Activated naive CD4-positive, alpha-beta T cell treated with anti-CD3 and anti-CD28 coated beads, Interleukin-2, amount 50 U/mL, for 16 hours (primary cell): ENCODE results near the gene CTBP2.
A peak's percentile ranks its signal among the peaks of the same experiment; 100 is the strongest.

Source experiments
- DNase-seq: peaks from one replicate; pipeline ENCODE4 v3.0.0-alpha.2; 2020

CTBP2 gene

GRCh38 chr10:125017547-125018298 lies 142.6 kb downstream of the CTBP2 start:
- DNase-seq = no peak

DNA sequence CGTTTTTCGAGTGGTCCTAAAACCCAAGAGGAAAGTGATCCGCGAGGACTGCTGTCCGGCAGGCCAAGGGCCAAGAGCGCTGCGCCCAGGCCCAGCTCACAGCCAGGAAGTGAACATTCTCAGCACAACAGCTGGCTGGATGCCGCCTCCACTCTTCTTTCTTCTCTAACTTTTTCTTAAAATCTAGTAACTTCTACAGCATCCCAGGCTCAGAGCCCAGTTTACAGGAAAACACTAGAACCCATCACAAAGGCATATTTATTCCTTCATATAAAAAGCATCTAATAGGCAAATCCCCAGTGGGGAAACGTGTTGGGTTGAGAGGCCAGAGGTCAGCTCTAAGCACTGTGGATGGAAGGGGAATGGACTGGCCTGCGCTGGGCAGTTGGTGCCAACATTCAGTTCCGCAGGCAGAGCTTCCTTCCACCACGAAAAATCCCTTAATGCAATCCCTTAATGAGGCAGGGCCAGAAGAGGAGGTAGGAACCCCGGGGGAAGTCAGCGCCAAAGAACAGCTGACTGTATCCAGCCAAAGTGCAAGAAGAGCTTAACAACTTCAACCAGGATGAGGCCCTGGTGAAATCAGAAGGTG lies 143.7 kb downstream of the CTBP2 start:
- no peak for DNase-seq

- no peak for DNase-seq
Observed at GRCh38 chr10:125016123-125016522, 144.2 kb downstream of the CTBP2 start.

DNA sequence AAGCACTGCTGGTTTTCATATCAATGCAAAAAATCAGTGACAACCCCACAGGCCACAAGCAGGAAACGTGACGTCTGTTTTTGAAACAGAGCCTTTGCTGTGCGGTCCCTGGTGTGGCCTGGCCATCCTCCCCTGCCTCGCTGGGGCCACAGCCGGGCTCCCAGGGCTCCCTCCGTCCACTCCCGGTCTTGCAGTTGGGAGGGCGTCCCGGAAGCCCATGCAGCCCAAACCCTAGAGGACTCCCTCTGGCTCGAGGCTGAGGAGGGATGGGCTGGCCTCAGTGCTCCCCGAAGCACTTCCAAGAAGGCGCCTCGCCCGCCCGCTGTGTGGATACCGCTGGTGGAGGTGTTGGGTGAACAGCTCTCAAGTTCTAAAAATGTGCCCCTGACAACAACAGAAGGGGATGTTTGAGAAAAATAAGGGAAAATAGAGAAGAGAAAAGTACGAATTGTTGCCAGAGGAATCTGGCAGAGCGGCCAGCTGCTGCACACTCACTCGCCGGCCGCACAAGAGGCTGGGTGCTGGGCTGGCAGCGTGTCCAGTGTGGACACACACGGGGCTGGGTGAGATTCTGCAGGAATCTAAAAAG lies 144.9 kb downstream of the CTBP2 start:
- DNase-seq = no peak

DNA sequence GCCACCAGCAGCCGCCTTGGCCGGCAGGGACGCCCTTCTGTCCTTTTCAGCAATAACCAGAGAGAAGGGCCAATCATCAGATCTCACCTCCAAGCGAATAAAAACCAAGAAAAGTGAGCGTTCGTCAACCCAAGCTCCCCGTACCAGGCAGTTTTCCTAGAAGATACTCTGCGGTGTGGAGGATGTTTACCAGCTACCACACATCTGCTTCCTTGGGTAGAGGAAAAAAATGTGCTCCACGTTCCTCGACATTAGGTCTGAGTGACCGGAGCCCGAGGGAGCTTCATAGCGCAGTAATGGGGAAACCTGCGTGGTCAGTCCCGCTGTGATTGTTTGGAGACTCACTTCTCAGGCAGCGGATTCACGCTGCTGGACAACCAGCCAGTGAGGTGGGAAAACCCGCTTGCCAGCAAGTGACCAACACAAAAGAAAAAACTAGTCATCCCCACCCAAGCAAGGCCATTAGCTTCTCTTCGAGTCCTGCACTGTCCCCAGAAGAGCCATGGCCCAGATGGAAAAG lies 145.5 kb downstream of the CTBP2 start:
- no peak for DNase-seq

GRCh38 chr10:125014086-125014830 lies 146.1 kb downstream of the CTBP2 start:
- no peak for DNase-seq

DNA sequence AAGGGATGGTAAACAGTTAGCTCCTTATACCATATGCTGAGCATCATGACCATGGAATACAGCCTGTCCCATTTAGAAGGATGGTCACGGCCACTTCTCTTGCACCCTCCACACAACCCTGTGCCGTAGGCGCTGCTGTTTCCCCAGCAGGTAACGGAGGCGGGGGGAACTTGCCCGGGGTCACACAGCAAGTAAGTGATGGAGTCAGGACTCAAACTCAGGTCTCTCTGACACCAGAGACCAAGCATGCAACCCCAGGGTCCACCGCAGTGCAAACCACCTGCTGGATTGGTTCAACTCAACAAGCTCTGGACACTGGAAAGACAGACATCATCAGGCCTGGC lies 146.9 kb downstream of the CTBP2 start:
- no peak for DNase-seq

GRCh38 chr10:125012851-125013528 lies 147.4 kb downstream of the CTBP2 start:
- DNase-seq = peak; percentile 0

- peak; percentile 3 for DNase-seq
Observed at GRCh38 chr10:125011926-125012705, 148.2 kb downstream of the CTBP2 start.

DNA sequence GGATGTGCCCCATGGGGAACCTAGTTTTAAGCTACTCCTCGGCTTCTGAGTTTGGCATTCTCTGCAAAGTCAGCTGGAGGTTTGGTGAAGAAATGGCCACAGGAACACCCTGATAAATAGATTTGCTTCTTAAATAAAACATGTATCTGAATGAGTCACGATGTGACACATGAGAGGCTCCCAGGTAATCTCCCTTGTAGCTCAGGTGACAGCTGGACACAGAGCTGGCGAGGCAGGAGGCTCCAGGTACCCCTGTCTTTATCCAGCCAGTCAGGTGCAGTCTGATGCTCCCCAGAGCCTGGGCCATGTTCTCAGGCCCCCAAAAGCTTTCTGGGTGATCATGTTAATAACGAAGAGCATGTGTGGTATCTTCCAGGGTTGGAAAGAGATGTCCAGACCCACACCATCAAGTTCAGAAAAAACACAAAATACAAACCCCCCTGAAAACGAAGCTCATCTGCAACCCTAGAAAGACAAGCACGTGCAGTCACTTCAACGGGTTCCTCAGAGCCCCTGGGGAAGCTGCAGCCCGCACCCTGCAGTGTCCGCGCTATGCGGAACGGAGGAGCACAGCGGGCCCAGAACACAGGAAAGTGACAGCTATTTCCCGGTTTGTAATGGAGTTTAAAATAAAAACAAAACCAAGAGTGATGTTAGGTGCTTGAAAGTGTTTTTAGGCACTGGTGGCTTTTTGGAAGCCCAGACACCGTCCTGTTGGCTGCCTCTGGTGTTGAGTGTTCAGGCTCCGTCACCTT lies 149.0 kb downstream of the CTBP2 start:
- DNase-seq = peak; percentile 1

- DNase-seq = peak; percentile 1
Observed at GRCh38 chr10:125010362-125010761, 150.0 kb downstream of the CTBP2 start.

DNA sequence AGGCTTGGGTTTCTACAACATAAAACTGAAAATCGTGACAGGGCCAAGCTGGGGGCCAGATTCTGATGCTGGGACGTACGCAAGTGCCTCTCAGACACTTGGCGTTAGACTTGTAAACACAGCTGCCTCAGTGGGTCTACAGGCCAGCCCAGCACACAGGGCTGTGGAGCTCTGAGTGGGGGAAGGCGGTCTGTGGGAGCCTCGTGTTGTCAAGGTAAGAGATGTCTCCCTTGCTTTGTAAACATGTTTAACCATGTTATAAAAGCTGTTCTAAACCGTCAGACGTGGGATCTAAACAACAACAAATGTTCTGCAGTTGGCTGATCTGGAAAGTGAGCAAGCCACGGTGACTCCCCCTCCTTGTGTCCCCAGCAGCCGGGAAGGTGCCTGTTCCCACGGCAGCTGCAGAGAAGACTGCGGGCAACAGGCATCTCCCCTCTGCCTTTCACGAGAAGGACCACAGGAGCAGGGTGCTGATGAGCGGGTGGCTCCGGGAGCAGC lies 150.7 kb downstream of the CTBP2 start:
- peak; percentile 3 for DNase-seq

DNA sequence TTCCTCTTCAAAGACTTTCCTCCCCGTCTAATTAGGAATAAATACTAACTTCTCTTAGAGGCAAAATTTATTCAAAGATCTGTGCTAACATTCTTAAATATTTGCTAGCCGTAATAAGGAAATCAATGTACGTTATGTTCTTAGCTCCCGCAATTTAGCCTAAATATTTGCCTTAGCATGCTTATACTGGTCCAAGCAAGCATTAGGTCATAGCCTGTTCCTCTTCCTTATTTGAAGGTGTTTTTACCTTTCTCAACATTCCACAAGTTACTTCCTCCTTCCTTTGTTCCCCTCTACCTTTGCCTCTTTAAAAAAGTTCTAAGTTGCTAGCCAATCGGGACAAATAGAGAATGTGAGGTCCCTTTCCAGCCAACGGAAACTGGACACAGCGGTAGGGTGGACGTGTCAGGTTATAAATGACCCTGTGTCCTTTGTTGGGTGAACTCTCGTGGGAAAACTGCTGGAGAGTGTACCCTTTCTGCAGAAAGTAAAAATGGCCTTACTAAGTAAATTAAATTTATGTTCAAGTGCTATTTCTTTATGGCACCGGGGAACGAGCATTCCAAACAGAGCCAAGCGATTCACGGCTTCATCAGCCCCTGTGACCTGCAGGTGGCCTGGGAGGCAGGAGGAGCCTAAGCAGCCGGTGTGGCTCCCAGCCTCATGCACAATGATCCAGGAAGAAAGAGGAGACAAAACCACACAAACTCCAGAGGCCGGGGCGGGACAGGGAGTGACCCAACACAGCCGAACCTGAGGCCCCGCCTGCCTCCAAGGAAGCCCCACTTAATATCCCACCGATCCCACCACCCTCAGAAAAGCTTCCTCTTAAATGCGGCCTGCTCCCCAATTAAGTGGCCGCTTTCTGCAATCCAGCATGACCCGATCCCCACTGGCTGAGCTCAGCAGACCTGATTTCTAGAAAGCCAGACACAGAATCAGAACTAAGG lies 151.4 kb downstream of the CTBP2 start:
- peak; percentile 3 for DNase-seq

DNA sequence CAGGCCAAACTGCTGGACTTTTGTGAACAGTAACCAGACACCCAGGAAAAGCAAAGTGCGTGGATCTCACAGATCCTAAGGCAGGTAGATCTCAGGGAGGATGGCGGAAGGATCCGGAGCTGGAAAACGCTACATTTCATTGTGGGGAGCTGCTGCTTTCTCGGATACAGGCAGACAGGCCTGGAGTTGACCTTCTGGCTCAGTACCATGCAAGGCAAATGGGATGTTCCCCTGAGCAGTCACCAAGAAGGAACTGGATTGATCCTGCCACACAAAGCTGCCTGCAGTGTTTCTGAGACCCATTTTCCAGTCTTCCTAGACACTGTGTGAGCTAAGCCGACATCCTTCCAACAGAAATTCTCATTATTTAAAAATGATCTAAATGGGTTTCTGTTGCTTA lies 152.9 kb downstream of the CTBP2 start:
- no peak for DNase-seq

GRCh38 chr10:125006921-125007426 lies 153.4 kb downstream of the CTBP2 start:
- peak; percentile 5 for DNase-seq

GRCh38 chr10:125006188-125006680 lies 154.1 kb downstream of the CTBP2 start:
- DNase-seq = no peak

DNA sequence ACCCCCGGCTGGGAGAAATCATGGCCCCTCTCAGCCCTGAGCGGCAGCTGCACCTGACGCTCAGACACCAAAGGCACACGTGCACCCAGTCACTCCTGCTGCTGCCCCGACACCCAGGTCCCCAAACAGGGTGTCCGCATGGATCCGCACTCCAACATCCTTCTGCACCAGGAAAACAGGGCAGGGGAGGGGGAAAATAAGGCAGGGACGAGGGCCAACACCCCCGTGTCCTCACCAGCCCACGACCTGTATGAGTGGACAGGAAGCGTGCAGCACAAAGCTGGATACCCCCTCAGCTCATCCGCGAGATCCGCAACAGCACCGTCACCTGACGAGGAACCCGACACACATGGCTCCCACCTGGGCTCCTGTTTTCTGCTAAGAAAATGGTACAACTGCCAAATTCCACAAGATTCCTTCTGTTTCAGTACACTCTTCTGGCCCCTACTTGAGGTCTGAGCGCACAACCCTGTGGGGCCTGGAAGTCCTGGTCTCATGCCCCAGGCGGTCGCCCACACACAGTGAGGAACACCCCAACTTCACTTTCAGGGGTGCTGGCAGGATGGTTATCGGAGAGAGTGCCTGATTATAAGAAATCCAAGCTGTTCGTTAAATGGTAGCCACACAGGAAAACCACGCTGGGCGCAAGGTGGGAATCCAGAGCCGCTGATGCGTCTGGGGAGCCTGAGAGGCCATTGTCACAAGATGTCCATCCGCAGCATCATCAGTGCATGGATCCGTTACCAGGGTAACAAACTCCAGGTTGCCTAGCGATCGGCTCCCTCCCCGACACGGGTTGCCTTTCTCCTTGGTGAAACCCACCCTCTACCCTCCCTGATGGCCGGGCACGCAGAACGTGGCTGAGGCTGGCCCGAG lies 154.8 kb downstream of the CTBP2 start:
- no peak for DNase-seq

DNA sequence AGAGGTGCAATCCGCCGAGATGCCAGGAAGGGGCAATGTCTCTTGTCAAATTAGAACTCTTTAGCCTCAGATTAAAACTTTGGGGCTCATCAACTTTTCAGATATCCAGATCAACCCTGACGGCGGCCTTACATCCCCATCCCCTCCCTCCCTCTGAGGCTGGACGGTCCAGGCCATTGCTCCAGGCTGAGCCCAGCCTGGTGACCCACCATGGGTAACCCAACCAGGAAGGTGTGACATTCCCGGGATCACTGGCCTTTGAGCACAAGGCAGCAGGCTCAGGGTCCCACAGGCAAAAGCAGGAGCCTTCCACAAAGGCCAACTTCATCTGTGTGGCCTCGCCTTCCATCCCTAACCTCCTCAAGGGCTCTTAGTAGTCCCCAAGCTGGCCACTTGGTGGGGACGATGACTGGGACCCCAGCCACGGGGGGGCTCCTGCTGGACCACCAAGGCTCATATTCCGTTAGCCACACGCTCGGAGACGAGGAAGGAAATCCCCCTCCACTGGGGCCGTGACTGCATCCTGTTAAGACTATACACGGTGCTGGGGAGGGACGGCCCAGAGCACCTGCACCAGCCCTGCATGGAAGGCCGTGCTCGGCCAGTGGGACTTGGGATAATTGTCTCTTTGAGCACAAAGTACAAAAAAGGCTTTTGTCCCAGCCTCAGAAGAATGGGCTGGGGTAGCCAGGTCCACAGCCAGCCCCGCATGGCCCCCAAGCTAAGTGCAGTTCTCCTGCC lies 155.6 kb downstream of the CTBP2 start:
- no peak for DNase-seq
